NCI-H524 treated with DMSO at 0.1 percent for 48 hours (cell line): Measurements from ENCODE around the gene FOSL2.
A peak's percentile ranks its signal among the peaks of the same experiment; 100 is the strongest.

Source experiments
- DNase-seq: peaks from one replicate; lab custom pipeline; 2025; lab: John Stamatoyannopoulos, UW

FOSL2 gene

GRCh38 chr2:28412625-28413151 is 20.0 kb downstream of the FOSL2 start:
- no peak for DNase-seq

- DNase-seq, result peak; percentile 87
These were observed 20.7 kb downstream of the FOSL2 start for GRCh38 chr2:28413152-28413898.

DNA sequence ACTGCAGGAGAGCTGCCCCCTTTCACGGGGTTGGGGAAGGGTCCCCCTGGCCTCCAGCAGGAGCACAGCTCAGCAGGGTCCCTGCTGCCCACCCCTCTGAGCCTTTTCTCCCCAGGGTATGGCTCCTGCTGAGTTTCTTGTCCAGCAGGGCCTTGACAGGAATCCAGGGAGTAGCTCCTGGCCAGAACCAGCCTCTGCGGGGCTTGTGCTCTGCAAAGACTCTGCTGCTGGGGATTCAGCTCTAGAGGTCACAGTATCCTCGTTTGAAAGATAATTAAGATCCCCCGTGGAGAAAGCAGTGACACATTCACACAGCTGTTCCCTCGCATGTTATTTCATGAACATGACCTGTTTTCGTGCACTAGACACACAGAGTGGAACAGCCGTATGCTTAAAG is 21.2 kb downstream of the FOSL2 start:
- no peak for DNase-seq

DNA sequence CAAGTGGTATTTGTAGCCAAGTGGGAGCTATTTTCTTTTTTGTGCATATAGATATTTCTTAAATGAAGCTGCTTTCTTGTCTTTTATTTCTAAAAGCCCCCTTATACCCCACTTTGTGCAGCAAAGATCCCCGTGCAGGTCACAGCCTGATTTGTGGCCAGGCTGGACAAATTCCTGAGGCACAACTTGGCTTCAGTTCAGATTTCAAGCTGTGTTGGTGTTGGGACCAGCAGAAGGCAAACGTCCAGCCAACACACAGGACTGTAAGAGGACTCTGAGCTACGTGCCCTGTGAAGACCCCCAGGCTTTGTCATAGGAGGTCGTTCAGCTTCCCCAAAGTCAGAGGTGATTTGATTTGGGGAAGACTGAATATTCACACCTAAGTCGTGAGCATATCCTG is 21.9 kb downstream of the FOSL2 start:
- no peak for DNase-seq

GRCh38 chr2:28415010-28415409 is 22.4 kb downstream of the FOSL2 start:
- no peak for DNase-seq

- no peak for DNase-seq
These were observed 23.1 kb downstream of the FOSL2 start for GRCh38 chr2:28415715-28416114.

- DNase-seq, result no peak
These were observed 26.3 kb downstream of the FOSL2 start for GRCh38 chr2:28419003-28419402.

DNA sequence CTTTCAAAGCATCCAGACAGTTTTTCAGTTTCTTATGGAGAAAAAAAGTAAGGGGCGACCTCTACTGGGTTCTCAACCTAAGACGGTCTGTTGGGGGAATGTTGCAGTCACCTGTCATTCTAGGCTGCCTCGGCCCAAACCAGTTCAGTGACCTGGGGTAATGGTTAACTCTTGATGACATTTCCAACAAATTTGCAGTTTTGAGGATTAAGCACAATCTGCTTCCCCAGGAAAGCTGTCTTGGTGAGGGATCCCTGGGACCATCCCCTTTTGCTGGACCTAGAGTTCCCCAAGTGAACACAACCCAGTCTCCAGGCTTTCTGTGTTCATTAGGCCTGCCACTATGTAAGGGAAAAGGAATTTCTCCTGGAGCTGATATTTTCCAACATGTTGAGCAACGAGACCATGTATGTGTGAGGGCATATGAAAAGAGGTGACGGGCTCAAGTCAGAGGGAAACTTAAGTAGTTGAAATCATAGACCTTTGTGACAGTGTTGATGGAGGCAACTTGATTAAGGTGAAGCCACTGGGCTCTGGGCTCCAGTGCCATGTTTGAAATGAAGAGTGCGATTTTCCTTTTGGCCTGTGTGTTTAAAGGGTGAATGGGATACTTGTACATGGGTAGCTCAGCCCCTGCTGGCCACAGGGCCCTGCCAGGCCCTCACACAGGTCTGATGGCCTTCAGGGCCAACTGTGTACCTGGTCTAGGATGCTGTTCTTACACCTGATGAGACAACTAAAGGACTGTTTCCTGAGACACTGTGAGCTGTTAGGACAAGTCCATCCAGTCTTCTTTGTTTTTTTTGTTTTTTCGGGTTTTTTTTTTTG is 27.0 kb downstream of the FOSL2 start:
- no peak for DNase-seq

DNA sequence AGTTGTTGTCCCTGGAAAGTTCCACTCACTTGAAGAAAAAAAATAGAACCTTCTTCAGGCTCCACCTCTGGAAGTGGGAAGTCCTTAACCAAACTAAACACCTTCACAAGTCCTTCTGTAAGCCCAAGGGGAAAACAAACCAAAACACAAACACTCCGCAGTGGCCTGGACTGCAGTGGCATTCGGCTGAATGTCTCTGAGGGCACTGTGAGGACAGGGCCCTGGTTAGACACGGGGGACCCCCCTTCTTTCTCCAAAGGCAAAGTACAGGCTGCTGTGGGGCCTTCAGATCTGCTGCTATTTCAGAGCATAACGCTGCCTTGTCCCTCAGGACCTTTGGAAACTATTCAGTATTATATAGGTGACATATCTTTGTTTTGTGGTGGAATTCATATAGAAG is 28.1 kb downstream of the FOSL2 start:
- DNase-seq, result no peak

- no peak for DNase-seq
These were observed 30.5 kb downstream of the FOSL2 start for GRCh38 chr2:28422908-28423741.

GRCh38 chr2:28423856-28424605 is 31.4 kb downstream of the FOSL2 start:
- DNase-seq, result no peak

GRCh38 chr2:28424799-28425463 is 32.3 kb downstream of the FOSL2 start:
- no peak for DNase-seq

- DNase-seq, result no peak
These were observed 32.8 kb downstream of the FOSL2 start for GRCh38 chr2:28425464-28425835.

GRCh38 chr2:28427741-28428415 is 35.2 kb downstream of the FOSL2 start:
- DNase-seq, result no peak

- no peak for DNase-seq
These were observed 35.8 kb downstream of the FOSL2 start for GRCh38 chr2:28428486-28428885.

DNA sequence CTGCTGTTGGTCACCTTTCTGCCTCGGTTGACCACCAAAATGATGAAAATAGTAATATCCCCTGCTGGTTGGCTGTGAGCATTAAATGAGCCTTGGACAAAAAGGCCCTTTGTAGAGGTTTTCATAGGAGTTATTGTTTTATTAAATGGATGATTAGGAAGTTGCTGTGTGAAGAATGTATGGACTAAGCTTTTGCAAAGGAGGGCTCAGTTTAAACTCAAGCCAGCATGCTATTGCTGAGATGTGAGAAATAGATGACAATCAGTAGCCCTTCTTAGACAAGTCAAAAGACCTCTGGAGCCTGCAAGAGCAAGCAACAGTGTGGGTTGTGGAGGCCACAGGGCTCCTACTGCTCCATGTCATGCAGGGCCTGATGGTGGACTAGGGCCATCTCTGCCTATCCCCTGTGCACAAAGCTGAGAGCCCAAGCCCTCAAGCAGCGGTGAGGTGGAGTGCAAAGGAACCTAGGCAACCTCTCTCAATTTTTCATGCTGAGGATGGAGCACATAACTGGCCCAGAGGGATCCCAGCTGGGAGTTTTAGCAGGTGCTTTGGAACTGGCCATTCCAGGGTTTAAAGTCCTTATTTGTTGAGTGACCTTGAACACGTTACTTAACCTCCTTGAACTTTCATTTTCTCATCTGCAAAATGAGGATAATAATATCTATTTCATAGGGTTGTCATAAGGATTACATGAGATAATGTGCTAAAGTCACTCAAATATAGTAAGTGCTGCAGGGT is 37.1 kb downstream of the FOSL2 start:
- DNase-seq, result no peak

DNA sequence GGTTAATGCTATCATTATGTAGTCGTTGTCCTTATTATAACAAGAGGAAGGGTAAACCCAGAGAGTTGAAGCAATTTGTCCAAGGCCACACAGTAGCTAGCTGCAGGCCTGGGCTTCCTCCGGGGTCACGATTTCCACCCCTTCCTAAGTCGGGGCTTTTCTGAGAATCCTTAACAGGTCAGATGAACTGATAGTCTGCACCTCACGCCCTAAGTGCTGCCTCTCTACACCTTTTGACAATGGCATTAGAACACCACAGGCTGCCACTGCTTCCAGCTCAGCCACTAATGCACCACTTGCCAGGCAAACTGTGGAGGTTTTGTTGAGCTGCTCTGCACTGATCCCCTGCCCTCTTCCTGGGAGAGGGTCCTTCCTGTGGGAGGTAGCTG is 37.7 kb downstream of the FOSL2 start:
- no peak for DNase-seq

GRCh38 chr2:28430788-28431418 is 38.2 kb downstream of the FOSL2 start:
- no peak for DNase-seq

DNA sequence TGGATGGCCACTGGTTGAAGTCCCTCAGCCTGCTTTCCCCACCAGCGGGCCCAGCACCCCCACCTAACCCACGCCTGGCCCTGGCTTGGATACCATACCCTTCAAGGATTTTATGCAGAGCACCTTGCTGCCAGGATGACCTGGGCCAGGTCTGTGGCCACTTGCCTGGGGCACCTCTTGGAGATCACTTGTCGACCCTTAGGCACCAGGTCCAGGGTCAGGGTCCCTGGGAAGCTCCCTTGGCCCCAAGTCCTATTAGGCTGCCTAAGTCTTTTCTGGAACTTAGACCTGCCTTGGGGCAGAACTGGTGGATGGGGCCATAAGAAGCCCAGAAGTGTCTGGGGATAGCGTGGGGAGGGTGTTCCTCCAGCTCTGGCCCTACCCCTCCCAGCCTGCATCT is 39.1 kb downstream of the FOSL2 start:
- DNase-seq, result no peak
